Activated CD8-positive, alpha-beta memory T cell treated with anti-CD3 and anti-CD28 coated beads, Interleukin-2, amount 50 U/mL, for 4 hours (primary cell): ENCODE data around the gene CSPG4.
"Not testable (repeated sequence)": the region's sequence is repeated elsewhere in the genome, so short reads cannot be mapped to it uniquely, and the experiment has no call there.

ENCODE experiments used
- DNase-seq: peaks from one replicate; pipeline ENCODE4 v3.0.0-alpha.2; 2020

Gene CSPG4

DNA sequence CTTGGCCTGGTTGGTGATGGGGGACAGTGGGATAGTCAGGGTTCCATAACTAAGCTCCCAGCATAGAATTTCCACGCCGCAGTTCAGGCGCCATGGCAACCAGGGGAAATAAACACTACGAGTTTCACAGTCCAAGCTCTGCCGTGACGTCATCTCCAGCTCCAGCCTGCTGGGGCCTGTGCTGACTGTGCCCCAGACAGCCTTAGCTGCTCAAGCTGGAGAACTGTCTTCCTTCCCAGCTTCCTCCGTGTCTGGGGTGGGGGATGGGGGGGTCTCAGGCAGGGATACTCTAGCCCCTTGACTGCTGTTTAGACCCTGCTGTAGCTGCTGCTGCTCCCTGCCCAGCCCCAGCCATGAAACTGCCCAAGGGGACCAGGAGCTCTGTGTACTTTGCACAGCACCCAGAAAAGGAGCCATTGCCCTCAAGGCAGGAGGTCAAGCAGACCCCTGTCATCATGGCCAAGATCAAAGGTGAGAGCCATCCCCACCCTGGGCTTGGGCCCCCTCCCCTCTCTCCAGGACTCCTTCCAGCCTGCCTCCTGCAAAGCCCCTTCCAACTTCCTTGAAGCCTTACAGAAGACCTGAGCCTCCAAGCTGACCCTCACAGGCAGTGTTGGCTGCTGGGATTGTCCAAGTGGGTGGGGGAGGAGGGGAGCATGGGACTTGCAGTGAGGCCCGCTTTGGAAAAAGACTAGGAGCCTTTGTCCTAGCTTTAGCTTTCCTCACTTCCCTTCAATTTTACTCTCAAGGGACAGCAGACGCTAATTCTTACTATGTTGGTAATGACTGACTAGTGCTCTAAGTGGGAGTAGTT lies 11.4 kb upstream of the CSPG4 start:
- DNase-seq, result no peak

DNA sequence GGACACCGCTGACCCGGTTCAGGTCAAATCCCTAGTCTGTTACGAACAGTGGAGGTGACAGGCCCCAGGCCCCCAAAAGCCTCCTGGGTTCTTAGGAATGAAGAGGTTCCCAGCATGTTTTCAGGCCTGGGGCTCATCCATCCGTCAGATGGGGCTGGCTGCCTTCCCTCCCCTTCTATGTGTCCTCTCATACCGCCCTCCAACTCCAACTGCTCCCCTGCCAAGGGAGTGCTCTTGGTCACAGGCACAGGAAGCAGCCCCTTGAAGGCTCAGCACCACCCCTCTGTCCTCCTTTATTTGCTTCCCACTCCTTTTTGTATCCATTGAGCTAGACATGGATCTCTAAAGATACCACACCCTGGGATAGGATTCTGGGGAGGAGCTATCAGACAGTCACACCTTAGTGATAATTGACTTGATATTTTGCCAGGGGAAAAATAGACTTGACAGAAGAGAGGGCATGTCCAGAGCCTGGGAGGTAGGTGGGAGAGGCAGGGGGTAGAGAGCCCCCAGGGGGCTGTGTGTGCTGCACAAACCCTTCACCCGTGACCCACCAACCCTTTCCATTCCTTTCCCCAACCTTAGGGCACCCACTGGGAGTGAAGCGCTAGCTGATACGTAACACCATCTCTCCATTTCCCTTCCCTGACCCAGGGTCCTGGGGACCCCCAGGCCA lies 10.7 kb upstream of the CSPG4 start:
- DNase-seq, result no peak

DNA sequence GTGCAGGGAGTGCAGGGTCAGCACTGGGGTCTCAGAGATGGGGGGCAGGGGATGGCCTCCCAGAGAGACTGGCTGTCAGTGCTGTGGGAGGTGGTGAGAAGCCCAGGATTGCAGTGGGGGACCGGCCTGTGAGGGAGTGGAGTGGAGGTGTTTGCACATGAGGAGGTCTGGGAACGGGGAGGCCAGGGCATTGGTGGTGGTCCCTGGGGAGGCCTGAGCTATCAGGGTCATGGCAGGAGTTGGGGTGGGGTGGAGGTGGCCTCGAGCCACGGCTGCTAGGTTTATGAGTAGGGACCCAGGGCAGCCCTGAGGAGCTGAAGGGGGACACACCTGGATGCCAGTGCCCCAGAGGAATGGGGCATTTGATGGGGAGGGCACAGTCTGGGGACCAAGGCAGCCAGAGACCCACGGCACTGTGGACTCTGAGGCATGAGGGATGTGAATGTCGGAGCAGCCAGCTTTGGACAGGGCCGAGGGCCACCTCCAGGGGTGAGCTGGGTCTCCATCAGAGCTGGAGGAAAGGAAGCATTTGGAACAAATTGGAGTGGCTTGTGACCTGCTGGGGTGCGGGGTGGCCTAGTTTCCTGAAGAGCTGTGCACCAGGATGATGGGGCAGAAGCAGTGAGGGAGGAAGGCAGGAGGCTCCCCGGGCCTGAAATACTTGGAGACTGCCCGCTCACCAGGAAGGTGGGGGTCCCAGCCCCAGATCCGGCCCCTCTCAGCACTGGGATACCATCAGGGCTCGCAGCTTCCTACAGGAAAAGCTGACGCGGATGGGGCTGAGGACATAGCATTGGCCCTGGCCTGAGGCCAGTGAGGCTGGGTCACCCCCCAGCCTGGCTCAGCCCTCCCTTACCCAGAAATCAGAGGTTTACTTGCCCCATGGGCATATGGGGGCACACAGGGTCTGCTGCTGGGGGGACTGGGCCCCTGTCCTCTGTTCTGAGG lies 9.5 kb upstream of the CSPG4 start:
- no peak for DNase-seq

DNA sequence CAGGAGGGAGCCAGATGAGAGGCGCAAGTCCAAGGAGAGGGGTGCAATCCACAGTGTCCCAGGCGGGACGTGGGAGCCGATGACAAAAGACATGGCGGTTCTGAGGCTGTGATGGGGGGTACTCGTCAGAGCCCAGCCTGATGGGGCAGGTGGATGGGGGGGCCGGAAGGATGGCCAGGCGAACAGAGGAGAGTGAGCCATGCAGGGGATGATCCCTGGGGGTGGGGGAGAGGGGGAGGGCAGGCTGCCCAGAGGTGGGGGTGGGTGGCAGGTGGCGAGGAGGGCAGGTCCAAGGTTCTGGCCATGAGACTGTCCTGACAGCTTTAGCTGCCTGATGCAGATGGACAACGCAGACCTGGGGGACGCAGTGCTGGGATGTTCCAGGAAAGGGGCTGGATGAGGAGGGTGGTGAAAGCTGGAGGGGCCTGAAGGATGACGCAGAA lies 8.9 kb upstream of the CSPG4 start:
- DNase-seq, result no peak

DNA sequence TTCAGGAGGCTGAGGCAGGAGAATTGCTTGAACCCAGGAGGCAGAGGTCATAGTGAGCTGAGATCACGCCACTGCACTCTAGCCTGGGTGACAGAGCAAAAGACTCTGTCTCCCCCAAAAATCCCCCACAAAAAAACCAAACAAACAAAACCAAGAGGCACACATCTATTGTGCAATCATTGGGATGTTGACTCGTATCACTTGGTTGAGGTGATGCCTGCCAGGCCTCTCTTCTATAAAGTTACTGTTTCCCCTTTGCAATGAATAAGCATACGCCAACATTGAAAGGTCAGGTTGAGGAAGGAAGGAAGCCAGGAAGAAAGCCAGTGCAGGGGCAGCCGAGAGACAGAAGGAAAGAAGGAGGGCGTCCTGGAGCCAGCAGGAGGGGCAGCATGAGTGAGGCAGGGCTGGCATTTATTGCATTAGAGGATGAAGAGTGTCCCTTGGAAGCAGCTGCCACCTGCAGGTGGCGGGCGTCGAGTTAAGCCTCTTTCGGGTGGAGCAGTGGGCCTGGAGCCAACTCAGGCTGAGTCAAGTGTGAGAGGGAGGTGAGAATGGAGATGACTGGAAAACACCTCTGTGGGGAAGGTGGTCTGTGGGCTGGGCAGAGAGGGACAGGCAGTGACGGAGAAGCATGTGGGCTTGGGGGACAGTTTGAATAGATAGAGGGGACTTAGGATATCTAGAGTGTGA lies 8.3 kb upstream of the CSPG4 start:
- no peak for DNase-seq

DNA sequence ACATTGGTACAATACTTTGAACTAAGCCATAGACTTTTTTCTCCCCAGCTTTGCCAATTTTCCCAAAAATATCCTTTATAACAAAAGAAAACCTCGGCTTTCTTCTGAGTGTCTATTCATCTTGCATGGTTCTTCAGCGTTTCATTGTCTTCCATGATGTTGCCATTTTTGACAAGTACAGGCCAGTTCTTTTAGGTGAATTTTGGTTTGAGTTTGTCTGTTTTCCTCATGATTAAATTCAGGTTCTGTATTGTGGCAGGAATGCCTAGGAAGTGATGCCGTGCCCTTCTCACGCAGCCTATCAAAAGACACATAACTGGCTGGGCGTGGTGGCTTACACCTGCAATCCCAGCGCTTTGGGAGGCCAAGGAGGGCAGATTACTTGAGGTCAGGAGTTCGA lies 7.6 kb upstream of the CSPG4 start:
- DNase-seq, result no peak

DNA sequence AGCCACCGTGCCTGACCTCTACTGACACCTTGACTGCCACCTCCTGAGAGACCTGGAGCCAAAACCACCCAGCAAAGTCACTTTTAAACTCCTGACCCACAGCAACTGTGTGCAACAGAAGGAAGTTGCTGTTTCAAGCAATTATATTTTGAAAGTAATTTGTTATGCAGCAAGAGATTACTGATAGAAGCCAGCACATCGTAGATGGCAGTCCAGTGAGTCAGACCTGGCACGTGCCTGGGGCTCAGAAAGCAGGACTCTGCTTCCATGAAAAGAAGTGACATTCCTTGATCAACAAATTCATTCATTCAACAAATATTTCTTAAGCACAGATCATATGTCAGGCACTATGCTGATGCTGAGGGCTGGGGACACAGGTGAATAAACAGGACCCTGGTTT lies 5.7 kb upstream of the CSPG4 start:
- DNase-seq, result no peak

DNA sequence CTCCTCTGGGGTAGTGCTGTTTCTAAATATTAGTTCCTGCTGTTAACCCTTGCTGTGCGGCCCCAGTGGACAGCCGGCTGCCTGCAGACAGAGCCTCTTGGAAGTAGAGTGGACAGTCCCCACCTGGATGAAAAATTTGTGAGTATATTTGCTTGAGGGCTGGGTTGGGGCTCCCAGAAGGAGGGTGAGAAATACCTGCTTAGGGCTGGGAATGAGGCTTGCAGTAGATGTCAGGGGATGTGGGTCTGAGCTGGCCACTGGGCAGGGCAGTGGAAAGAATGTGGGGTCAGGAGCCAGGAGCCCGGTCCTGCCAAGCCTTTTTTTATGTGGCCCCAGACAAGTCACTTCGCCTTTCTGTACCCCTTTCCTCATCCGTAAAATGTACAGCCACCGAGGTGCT lies 4.4 kb upstream of the CSPG4 start:
- DNase-seq, result not testable (repeated sequence)

DNA sequence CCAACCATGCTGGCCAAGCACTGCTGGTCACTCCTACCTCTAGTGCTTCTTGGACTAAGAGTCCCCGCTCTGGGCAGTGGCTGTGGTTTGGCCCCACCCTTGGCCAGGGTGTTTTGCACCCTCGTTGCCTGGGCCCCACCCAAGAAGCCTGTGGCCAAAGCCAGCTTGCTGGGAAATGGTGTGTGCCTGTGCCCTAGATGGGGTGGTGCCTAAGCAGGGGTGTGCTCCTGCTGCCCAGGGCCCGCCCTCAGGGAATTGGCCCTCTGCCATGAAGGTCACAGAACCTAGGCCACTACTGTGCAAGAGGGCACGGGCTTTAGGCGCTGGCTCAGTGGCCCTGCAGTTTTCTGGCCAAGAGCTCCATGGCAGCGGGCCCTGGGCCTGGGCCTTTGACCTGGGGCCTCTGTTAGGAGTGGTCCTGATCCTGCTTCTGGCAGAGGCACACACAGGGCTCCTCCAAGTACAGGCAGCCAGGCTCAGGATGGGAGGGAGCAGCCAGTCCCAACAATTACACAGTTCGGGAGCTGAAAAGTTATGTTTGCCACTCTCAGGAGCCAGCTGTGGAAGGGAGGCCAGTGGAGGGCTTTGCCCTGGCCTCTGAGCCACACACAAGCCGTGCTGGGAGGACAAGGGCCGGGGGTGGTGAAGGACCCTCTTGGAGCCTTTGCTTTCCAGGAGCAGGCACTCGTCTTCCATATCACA lies 3.8 kb upstream of the CSPG4 start:
- DNase-seq, result not testable (repeated sequence)

DNA sequence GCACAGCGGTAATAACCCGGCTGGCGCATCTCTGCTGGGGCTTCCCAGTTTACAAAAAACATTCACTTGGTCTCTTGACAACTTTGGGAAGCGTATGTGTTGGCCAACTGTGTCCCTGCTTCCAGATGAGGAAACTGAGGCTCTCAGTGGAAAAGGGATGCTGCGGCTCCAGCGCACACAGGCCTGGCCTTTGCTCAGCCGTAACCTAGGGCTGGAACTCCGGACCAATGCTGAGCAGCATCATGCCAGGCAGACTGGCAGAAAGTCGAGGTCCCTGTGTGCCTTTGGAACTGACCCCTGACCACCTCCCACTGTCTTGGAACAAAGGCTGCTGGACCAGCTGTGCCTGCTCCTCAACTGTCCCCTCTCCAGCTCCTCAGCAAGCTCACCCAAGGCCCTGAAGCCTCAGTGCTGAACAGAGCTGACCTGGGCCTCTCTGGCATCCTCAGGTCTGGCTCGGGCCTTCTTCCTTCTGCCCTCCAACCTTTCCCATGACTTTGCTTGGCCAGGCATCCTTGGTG lies 2.7 kb upstream of the CSPG4 start:
- DNase-seq, result not testable (repeated sequence)

DNA sequence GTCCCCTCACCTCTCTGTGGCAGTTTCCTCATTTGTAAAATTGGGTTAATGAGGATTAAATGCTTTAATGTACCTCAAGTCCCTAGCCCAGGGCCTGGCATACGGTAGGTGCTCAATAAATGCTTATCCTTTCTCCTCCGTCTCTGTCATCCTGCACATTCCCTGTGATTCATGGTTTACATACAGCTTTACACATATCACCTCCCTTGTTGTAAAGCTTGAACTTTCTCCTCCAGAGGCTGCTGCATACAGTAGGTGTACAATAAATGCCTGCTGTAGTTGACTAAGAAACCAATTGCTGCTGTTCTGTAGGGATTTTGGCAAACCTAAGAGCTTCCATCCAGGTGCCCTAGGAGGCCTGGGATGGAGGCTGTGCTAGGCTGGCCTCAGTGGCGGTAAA lies 1.5 kb upstream of the CSPG4 start:
- no peak for DNase-seq

DNA sequence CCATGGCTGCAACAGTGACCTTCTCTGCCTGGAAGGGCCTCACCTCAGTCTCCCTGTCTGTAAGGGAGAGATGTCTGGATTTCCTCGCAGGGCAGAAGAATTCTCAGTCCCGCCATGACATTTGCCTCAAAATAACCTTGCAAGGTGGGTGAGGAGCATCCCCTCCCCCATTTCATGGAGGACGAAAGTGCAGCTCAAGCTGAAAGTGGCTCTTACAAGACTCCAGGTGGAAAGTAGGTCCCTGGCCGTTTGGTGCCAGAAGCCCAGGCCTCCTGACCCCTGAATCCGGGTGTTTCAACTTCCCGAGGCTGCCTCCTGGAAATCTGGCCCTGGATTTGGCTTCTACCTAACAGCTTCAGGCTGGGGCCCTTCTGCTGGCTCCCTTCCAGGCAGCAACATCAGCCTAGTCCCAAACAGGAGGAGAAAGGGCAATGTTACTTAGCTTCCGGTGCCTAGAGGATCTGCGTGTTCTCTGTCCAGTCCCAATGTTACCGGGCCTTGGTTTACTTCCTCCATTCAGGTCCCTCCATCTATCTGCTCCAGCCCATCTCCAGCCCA lies 769 bp upstream of the CSPG4 start:
- no peak for DNase-seq

DNA sequence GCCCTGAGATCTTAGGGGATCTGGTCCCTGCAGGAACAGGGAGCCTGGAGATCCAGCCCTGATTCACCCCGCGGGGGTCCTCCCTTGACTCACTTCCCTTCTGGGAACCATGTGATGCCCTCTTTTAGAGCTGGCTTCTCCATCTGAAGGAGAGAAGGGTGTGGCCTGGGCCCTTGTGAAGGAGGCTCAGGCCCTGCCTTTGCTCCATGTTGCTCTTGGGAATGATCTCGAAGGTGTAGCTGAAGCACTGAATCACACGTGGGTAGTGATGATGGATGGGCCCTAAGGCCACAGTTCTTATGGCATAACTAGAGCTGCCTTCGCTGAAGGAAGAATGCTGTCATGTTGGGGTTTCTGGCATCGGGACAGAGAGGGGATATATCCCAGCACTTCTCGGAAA lies 1.2 kb downstream of the CSPG4 start:
- DNase-seq, result not testable (repeated sequence)

DNA sequence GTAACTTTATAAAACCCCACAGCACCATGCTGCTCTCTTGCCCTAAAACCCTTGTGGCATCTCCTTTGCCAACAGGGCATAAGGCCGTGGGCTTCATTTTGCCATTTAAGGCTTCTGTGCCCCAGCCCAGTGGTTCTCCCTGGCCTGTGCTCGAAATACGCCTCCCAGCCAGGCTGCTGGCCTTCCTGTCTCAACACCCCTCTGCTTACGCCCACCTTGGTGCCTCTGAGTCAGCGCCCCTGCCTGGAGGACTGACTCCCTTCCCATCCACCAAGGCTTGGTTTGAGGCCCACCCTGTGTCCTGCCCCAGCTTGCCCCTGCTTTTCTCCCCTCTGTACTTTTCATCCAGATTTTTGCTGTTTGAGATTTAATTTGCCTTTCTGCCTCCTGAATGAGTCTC lies 1.8 kb downstream of the CSPG4 start:
- DNase-seq, result not testable (repeated sequence)

DNA sequence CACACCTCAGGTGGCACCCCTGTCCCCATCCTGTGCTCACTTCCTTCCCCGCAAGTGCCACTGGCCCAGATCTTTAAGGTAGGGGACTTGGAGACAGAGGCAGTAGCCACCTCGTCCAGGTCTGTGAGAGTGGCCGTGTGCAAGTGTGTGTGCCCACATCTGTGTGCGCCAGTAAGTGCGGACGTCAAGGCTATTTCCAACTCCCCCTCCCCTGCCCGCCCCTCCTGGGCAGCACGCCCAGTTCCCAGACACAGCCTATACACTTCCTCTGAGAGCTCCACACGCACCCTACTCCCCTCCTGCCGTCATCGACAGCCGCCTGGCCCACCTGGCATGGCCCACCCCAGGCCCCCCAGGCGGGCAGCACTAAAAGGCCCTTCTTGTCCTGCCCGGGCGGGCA lies 3.2 kb downstream of the CSPG4 start:
- DNase-seq, result not testable (repeated sequence)

DNA sequence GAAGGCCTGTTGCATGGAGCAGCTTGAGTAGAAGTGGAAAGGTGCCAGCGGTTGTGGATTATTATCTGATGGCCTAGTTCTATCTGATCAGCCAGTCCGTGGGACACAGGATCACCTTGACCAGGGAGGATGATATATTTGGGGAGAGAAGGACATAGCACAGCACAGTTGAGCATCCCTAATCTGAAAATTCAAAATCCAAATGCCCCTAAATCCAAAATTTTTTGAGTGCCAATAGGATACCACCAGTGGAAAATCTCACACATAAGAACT lies 6.0 kb downstream of the CSPG4 start:
- DNase-seq, result no peak

DNA sequence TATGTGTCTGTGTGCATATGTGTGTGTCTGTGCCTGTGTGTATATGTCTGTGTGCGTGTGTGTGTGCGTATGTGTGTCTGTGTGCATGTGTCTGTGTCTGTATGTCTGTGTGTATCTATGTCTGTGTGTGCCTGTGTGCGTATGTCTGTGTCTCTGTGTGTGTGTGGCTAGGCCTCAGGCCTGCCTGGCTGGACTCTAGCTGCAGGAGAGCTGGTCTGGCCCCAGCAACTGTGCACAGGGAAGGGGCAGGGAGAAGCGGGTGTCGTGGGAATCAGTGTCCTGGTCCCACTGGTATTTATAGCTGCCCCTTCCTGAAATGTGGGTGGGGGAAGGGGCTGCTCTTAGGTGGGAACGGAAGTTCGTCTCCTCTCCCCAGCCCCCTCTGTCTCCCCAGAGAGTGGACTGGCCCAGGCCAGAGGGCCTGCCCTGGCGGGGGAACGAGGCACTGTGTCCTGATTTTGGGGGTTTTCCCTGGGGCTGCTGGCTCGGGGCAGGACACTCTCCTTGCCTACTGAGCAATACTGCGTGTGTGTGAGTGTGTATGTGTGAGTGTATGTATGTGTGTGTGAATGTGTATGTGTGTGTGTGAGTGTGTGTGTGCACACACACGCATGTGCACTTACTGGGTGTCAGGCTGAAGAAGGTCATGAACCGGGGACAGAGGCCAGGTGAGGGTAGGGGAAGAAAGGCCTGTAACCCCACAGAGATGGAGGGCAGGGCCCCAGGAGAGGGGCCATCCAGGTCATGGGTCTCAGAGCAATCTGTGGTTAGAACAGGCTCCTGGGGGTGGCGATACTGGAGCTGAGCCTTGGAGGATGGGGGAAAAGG lies 6.6 kb downstream of the CSPG4 start:
- no peak for DNase-seq

DNA sequence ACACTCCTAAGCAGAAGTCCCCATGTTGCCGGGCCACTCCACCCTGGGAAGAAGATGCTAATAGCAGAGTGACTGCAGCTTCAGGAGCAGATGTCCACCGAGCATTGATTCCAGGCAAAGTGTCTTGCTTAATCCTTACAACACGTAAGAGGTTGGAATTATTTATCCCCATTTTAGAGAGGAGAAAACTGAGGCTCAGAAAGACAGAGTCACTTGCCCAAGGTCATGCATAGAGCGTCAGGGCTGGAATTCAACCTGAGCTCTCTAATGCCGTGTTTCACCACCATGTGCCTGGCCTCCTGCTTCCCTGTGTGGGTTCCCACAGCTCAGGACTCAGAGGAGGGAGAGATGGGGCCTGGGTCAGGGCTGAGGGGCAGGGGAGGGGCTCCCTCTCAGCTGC lies 7.3 kb downstream of the CSPG4 start:
- not testable (repeated sequence) for DNase-seq

DNA sequence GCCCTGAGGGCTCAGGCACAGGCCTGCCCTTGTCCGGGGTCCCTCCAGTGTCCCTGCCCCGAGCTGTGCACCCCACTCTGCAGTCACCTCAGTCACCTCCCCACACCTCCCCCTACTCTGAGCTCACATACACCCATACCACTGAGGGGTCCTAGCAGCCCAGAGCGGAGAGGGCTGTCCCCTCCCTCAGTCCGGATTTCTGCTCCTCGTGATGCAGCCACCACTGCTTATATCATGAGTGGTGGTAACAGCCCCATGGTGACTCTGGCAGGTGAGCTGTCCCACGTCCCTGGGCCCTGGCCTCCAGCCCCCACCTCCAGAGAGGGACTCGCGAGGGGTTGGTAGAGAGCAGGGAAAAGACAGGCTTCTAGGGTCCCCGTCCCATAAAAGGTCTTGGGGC lies 8.0 kb downstream of the CSPG4 start:
- DNase-seq, result no peak

DNA sequence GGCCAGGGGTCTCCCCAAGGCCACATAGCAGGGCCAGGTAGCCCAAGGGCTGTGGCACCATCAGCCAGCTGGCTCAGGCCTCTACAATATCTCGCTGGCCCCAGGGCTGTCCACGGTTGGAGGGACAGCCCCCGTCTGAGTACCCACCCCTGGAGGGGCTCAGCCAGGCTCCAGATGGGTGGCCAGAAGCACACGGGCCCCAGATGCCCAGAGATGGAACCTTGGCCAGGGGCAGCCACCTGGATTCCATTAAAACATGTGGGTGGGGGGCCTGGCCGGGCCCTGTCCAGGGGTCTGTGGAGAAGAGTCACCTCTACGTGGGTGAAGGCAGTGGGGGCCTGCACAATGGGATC lies 8.4 kb downstream of the CSPG4 start:
- no peak for DNase-seq
